ENCODE results near the gene OR7A10.
"Not testable (repeated sequence)": the region's sequence is repeated elsewhere in the genome, so short reads cannot be mapped to it uniquely, and the experiment has no call there.

OR7A10 gene

DNA sequence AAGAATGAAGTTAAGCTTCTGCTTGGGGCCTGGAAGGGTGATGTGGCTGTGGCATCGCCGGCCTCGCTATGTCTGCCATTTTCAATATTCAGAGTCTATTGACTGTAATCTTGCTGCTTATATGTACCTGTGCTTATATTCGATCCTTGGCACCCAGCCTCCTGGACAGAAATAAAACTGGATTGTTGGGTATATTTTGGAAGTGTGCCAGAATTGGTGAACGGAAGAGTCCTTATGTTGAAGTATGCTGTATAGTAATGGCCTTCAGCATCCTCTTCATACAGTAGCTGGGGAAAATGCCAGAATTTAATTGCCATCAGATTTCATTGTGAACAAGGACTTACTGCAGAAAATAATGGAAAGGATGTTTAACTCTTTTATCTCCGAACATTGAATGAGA, 56.5 kb downstream of the OR7A10 start:
- DNase-seq = not testable (repeated sequence)

All from T-helper 9 cell (primary cell).